ENCODE data around the gene PDE8A. TPM values are rescaled to one million over a fixed set of nuclear protein-coding genes. Genes with fewer than 3 reads are reported as not detected.

PDE8A gene
- total RNA-seq, 4 donors from 2014 or later, result 14.0 to 28.6 (median 22.2) TPM

GRCh38 chr15:84960391-84961113 lies 21.1 kb upstream of the PDE8A start:
- intact Hi-C loops (cut with DNase I), result loop anchor here (10.0 kb wide), 1 partner anchor 204 kb away; no protein-coding TSS in a partner anchor
- 82 to 94% methylated on average over 10 to 11 of the region's 13 CpGs for WGBS, 2 donors

DNA sequence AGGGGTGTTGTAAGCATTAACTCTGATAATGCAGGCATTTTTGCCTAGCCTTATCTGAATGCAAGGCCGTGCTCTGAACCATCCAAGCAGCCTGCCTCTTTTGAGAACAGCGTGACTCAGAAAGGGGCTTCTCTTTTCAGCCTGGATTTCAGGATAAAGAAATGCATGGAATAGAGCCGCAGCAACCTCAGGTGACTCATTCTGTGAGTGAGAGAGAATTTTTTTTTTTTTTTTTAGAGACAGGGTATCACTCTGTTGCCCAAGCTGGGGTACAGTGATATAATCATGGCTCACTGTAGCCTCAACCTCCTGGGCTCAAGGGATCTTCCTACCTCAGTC lies 20.6 kb upstream of the PDE8A start:
- no peak overlapping the region for H3K4me3 ChIP-seq
- H3K4me1 ChIP-seq, result peaks cover 0 to 10% (median 0%) of the 10 kb centered on the region in 3 donors
- intact Hi-C loops (cut with DNase I), result loop anchor here (10.0 kb wide), 1 partner anchor 204 kb away; no protein-coding TSS in a partner anchor
- H3K36me3 ChIP-seq, result no peaks in the 10 kb centered on the region
- TF ChIP-seq POLR2A (IDR thresholded peaks at IDR 0.05), result no peak
- TF ChIP-seq, protein P1, sequence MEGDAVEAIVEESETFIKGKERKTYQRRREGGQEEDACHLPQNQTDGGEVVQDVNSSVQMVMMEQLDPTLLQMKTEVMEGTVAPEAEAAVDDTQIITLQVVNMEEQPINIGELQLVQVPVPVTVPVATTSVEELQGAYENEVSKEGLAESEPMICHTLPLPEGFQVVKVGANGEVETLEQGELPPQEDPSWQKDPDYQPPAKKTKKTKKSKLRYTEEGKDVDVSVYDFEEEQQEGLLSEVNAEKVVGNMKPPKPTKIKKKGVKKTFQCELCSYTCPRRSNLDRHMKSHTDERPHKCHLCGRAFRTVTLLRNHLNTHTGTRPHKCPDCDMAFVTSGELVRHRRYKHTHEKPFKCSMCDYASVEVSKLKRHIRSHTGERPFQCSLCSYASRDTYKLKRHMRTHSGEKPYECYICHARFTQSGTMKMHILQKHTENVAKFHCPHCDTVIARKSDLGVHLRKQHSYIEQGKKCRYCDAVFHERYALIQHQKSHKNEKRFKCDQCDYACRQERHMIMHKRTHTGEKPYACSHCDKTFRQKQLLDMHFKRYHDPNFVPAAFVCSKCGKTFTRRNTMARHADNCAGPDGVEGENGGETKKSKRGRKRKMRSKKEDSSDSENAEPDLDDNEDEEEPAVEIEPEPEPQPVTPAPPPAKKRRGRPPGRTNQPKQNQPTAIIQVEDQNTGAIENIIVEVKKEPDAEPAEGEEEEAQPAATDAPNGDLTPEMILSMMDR (IDR thresholded peaks at IDR 0.05), result no peak
- H3K9me3 ChIP-seq, result peaks cover 0 to 8% (median 7%) of the 10 kb centered on the region in 3 donors
- no peak for DNase-seq
- no peak overlapping the region for H3K27ac ChIP-seq
- WGBS, 2 donors, result 58 to 75% methylated on average over 3 of the region's 3 CpGs
- H3K27me3 ChIP-seq, result no peaks in the 10 kb centered on the region

More at GRCh38 chr15:84960391-84961113, 21.1 kb upstream of the PDE8A start:
- H3K9me3 ChIP-seq, result peaks cover 0 to 8% (median 7%) of the 10 kb centered on the region in 3 donors
- H3K27me3 ChIP-seq, result no peaks in the 10 kb centered on the region
- no peak overlapping the region for H3K4me3 ChIP-seq
- DNase-seq, result no peak
- H3K36me3 ChIP-seq, result no peaks in the 10 kb centered on the region
- TF ChIP-seq, protein P1 (IDR thresholded peaks at IDR 0.05), result no peak
- TF ChIP-seq POLR2A (IDR thresholded peaks at IDR 0.05), result no peak
- H3K4me1 ChIP-seq, result peaks cover 0 to 14% (median 2%) of the 10 kb centered on the region in 3 donors
- no peak overlapping the region for H3K27ac ChIP-seq

DNA sequence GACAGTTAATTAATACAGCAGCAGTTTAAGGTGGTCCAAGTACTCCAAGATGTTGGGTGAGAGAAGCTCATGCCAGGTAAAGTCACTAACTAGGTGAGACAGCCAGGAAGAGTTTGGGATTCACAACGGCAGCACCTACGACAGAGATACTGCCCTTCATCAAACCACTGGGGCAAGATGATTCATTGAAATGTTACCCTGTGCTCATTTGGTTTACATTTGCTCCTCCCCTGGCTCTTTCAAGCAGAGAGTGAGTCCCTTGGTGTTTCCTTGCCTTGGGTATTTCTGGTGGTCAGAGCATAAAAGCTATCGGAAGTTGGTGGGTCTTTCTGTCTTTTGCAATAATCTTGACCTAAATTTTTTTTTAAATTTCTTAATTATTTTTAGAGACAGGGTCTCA lies 19.9 kb upstream of the PDE8A start:
- Histone ChIP-seq H3K36me3 (no peaks in the 10 kb centered on the region), H3K27me3 (no peaks in the 10 kb centered on the region), H3K4me1 (peaks cover 0 to 10% (median 0%) of the 10 kb centered on the region in 3 donors), H3K4me3 (no peak overlapping the region), H3K27ac (no peak overlapping the region), H3K9me3 (peaks cover 0 to 8% (median 7%) of the 10 kb centered on the region in 3 donors)
- 74 to 86% methylated on average over 3 of the region's 3 CpGs for WGBS, 2 donors
- TF ChIP-seq POLR2A (IDR thresholded peaks at IDR 0.05), result no peak
- TF ChIP-seq, protein P1 (IDR thresholded peaks at IDR 0.05), result no peak
- no peak for DNase-seq
- intact Hi-C loops (cut with DNase I), result loop anchor here (10.0 kb wide), 1 partner anchor 203 kb away; no protein-coding TSS in a partner anchor

DNA sequence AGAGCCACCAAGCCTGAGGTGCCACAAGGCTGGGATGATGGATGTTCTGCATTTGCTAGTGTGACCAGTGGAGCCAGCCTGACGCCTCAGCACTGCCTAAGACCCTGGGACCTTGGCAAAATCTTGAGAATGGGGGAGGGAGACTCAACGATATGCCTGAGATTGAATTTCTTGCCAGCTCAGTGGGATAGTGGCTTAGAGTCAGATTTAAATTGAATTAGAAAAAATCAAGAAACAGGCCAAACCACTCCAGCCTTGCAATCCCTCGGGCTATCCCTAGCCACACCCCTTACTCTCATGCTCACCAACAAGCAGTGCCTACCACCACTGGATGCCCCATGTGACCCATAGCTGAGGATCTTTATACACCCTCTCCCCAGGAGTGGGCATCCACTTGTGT lies 18.7 kb upstream of the PDE8A start:
- 37 to 53% methylated on average over 2 to 3 of the region's 3 CpGs for WGBS, 2 donors
- Histone ChIP-seq H3K36me3 (no peaks in the 10 kb centered on the region), H3K9me3 (peaks cover 0 to 8% (median 7%) of the 10 kb centered on the region in 3 donors), H3K27me3 (no peaks in the 10 kb centered on the region), H3K4me1 (peaks cover 0 to 10% (median 0%) of the 10 kb centered on the region in 3 donors), H3K4me3 (no peak overlapping the region), H3K27ac (no peak overlapping the region)
- intact Hi-C loops (cut with DNase I), result loop anchor here (10.0 kb wide), 1 partner anchor 202 kb away; no protein-coding TSS in a partner anchor
- no peak for DNase-seq
- no peak for TF ChIP-seq POLR2A (IDR thresholded peaks at IDR 0.05)
- TF ChIP-seq, protein P1 (IDR thresholded peaks at IDR 0.05), result no peak

DNA sequence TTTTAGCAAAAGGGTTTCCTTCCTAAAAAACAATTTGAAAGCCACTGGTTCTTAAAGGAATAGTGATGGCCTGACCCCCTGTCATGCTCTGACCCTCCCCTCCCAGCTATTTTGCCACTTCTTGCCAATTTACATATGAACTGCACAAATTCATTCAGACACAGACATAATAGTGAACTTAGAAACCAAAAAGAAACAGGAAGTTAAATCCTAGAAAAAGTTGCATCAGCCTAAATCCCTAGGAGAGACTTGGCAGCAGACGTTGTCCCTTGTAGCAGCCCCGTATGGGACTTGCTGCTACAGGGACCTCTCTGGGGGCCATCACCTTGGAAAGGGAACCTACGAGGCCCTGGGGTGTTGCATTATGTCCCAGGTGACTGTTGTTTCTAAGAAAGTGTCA lies 14.3 kb upstream of the PDE8A start:
- H3K36me3 ChIP-seq, result no peaks in the 10 kb centered on the region
- intact Hi-C loops (cut with DNase I), result loop anchor here (10.0 kb wide), 1 partner anchor 197 kb away; no protein-coding TSS in a partner anchor
- H3K9me3 ChIP-seq, result peaks cover 0 to 8% (median 7%) of the 10 kb centered on the region in 3 donors
- peaks cover 0 to 9% (median 0%) of the 10 kb centered on the region in 3 donors for H3K4me1 ChIP-seq
- DNase-seq, result no peak
- 37 to 58% methylated on average over 3 of the region's 3 CpGs for WGBS, 2 donors
- no peak overlapping the region for H3K4me3 ChIP-seq
- no peak for TF ChIP-seq POLR2A (IDR thresholded peaks at IDR 0.05)
- TF ChIP-seq, protein P1 (IDR thresholded peaks at IDR 0.05), result no peak
- H3K27me3 ChIP-seq, result no peaks in the 10 kb centered on the region
- H3K27ac ChIP-seq, result no peak overlapping the region
